HFF-Myc (cell line): ENCODE results near the gene LIN37.

Experiments
- DNase-seq: peaks from one replicate; pipeline ENCODE4 v3.0.0-alpha.2; 2011; ENCODE audit warnings: low read depth; ENCODE audit errors: extremely low read depth
- H3K4me3 ChIP-seq: replicated peaks from 2 replicates; pipeline ENCODE4 v1.5.1; 2011; ENCODE audit warnings: low read depth, mild to moderate bottlenecking, control low read depth, low read length
- CTCF ChIP-seq: IDR thresholded peaks from 2 replicates; pipeline ENCODE4 v1.5.1; 2012; ENCODE audit warnings: mild to moderate bottlenecking, low read depth, low read length, control low read depth; ENCODE audit errors: missing control alignments

Gene LIN37

DNA sequence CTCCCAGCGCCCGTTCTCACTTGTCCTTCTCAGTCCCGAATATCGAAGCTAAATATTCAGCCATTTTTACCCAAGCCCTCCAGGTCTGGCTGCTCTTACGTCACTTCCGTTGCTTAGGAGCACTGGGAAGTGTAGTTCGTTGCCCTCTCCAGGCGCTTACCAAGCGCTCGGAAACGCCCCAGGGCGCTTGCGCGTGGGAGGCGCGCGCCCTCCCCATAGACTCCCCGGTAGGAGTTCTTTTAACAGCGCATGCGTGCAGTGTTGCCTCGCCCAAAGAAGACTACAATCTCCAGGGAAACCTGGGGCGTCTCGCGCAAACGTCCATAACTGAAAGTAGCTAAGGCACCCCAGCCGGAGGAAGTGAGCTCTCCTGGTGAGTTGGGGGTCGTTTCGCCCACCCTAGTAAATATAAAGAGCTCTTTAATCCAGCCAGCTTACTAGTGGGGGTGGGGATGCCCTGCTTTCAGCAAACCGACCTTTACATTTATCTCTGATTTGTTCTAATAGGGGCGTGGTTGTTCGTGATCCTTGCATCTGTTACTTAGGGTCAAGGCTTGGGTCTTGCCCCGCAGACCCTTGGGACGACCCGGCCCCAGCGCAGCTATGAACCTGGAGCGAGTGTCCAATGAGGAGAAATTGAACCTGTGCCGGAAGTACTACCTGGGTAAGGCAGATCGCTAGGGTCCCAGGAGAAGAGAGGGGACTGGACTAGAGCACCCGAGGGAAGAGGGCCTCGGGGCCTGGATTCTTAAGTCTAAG is 2.9 kb upstream of the LIN37 start, which contains the start of the genes PSENEN and U2AF1L4:
PSENEN (plus strand) TSS at position 324 of the 759 bp plus-strand sequence; CDS start at position 604, 280 bp downstream.
U2AF1L4 (minus strand) TSS at position 91 of the 759 bp plus-strand sequence; CDS start at position 64, 27 bp downstream.
- peak; percentile 98 for DNase-seq

GRCh38 chr19:35746087-35746462 is 2.3 kb upstream of the LIN37 start:
- H3K4me3 ChIP-seq = peak overlapping the region; percentile 96
- DNase-seq = no peak
- TF ChIP-seq CTCF = no peak

More for the DNA sequence above, 2.9 kb upstream of the LIN37 start, which contains the start of the genes PSENEN and U2AF1L4:
- peak within 1 kb of the TSS; percentile 96 for H3K4me3 ChIP-seq
- no peak for TF ChIP-seq CTCF

- no peak for TF ChIP-seq CTCF
- no peak for DNase-seq
- peak overlapping the region; percentile 96 for H3K4me3 ChIP-seq
Observed at GRCh38 chr19:35746531-35746930, 1.8 kb upstream of the LIN37 start.

DNA sequence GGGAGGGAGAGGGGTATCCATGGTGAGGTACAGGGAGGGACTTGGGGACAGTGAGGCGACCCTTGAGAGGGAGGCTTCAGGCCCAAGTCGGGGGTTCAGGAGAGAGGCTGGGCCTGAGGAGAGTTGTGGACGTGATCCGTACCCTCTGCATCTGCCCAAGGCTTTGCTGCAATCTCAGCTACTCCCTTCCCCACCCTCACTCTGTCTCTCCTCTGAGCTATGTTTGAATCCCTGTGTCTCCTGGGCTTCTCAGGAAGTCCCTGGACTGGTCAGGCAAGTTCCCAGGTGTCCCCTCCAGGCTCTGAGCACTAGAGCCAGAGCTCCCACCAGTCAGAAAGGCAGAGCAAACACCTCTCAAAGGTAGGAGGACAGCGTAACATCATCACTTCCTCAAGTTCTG is 1.8 kb downstream of the LIN37 start:
- H3K4me3 ChIP-seq = no peak overlapping the region
- no peak for TF ChIP-seq CTCF
- DNase-seq = no peak

DNA sequence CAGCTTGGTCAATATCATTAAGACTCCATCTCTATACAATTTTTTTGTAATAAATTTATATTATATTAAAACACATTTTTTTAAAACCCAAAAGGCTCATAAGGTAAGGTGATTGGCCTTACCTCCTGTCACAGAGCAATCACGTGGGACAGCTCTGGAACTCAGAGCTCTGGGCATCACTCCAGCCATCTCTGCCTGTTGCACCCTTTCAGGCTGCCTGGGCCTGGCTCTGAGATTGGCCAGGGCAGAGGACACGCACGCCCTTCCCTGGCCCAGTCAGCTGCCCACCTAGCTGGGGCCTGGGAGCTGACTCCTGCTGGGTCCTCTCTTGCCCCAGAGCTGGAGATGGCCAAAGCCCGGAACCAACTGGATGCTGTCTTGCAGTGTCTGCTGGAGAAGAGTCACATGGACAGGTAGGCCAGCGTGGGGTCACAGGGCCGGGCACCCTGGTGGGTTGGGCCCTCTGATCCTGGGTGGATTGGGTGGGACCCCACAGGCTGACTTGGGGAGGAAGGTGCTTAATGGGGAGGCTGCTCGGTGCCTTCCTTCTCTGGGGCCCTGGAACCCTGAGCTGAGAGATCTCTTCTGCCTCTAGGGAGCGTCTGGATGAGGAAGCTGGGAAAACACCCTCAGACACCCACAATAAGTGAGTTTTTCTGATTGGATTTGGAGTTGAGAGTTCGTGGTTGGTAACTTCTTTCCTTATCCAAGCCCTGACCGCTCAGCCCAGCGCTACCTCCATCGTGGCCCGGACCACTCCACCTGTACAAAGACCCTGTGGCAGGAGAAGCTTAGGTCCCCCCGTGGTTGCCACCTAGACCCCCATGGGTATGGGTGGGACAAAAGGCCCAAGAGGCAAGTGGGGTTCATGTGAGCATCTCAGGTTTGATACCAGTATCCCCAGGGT is 3.7 kb downstream of the LIN37 start:
- TF ChIP-seq CTCF = no peak
- H3K4me3 ChIP-seq = no peak overlapping the region
- no peak for DNase-seq

- no peak for DNase-seq
- H3K4me3 ChIP-seq = no peak overlapping the region
- no peak for TF ChIP-seq CTCF
Observed at GRCh38 chr19:35752746-35753350, 4.5 kb downstream of the LIN37 start.
